ENCODE data around the gene HTR2C.

HTR2C gene

DNA sequence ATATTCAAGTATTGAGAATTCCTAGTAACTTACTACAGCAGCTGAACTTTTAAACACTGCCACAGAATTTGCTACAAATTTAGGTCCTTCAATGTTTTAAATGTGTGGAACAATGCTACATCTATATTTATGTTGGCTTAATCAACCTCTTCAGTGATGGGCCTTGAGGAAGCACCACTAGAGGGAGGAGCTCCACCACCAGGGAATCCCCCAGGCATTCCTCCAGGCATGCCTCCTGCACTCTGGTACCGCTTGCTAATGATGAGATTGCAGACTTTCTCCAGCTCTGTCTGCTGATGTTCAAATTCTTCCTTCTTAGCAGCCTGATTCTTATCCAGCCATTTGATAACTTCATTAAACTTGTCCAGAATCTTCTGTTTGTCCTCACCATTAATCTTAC is 190.8 kb downstream of the HTR2C start:
- TF ChIP-seq SIN3A (IDR thresholded peaks at IDR 0.05; ENCODE audit: borderline replicate concordance, insufficient read depth, low read length) (no peak), POLR2AphosphoS5 (IDR thresholded peaks at IDR 0.05; ENCODE audit: low read depth, low read length) (no peak), FOXP2 (optimal IDR thresholded peaks at IDR 0.05; ENCODE audit: borderline replicate concordance, extremely low read depth, extremely low read length, insufficient read depth) (no peak), TAF1 (IDR thresholded peaks at IDR 0.05; ENCODE audit: borderline replicate concordance, insufficient read depth, low read length) (no peak)

DNA sequence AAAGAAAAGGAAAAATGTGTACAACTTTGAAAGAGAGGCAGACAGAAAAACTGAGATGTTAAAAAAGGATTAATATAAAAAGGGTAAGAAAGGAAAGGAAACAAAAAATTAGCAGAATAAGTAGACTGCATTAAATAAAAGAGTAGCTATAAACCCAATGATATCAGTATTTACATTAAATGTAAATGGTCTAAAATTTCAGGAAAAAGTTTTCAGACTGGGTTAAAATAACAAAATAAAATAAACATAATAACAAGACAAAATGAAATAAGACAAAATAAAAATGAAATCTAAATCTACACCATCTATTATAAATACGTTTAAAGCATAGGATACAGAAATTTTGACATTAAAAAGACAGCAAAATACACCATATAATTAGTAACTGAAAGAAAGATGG is 199.0 kb downstream of the HTR2C start:
- TF ChIP-seq POLR2AphosphoS5 (IDR thresholded peaks at IDR 0.05; ENCODE audit: low read depth, low read length): no peak
- TF ChIP-seq FOXP2 (optimal IDR thresholded peaks at IDR 0.05; ENCODE audit: borderline replicate concordance, extremely low read depth, extremely low read length, insufficient read depth): no peak
- TF ChIP-seq SIN3A (IDR thresholded peaks at IDR 0.05; ENCODE audit: borderline replicate concordance, insufficient read depth, low read length): no peak
- no peak for TF ChIP-seq TAF1 (IDR thresholded peaks at IDR 0.05; ENCODE audit: borderline replicate concordance, insufficient read depth, low read length)
- TF ChIP-seq, protein P1, sequence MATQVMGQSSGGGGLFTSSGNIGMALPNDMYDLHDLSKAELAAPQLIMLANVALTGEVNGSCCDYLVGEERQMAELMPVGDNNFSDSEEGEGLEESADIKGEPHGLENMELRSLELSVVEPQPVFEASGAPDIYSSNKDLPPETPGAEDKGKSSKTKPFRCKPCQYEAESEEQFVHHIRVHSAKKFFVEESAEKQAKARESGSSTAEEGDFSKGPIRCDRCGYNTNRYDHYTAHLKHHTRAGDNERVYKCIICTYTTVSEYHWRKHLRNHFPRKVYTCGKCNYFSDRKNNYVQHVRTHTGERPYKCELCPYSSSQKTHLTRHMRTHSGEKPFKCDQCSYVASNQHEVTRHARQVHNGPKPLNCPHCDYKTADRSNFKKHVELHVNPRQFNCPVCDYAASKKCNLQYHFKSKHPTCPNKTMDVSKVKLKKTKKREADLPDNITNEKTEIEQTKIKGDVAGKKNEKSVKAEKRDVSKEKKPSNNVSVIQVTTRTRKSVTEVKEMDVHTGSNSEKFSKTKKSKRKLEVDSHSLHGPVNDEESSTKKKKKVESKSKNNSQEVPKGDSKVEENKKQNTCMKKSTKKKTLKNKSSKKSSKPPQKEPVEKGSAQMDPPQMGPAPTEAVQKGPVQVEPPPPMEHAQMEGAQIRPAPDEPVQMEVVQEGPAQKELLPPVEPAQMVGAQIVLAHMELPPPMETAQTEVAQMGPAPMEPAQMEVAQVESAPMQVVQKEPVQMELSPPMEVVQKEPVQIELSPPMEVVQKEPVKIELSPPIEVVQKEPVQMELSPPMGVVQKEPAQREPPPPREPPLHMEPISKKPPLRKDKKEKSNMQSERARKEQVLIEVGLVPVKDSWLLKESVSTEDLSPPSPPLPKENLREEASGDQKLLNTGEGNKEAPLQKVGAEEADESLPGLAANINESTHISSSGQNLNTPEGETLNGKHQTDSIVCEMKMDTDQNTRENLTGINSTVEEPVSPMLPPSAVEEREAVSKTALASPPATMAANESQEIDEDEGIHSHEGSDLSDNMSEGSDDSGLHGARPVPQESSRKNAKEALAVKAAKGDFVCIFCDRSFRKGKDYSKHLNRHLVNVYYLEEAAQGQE (IDR thresholded peaks at IDR 0.05; ENCODE audit: insufficient read depth in 1 of 2, low read depth in 2 of 2, low read length in 2 of 2): no peak

DNA sequence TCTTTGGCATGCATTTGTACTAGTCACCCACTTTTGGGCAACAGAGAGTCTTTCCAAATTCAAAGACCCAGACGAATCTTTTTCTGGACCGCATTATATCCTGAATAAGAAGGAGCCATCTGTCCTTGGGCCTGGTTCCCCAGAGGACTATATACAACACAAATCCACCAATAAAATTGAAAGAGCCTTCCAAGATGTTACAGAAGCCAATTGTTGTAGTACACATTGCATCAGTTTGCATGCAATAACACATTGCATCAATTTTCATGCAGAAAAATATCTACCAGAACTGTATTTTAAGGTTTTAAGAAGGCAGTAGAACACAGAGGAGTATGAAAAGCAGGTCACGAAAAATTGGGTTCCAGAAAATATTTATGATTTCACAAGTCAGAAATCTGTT is 203.2 kb downstream of the HTR2C start:
- TF ChIP-seq, protein P1 (IDR thresholded peaks at IDR 0.05; ENCODE audit: insufficient read depth in 1 of 2, low read depth in 2 of 2, low read length in 2 of 2): no peak
- TF ChIP-seq SIN3A (IDR thresholded peaks at IDR 0.05; ENCODE audit: borderline replicate concordance, insufficient read depth, low read length): no peak
- TF ChIP-seq TAF1 (IDR thresholded peaks at IDR 0.05; ENCODE audit: borderline replicate concordance, insufficient read depth, low read length): no peak
- no peak for TF ChIP-seq FOXP2 (optimal IDR thresholded peaks at IDR 0.05; ENCODE audit: borderline replicate concordance, extremely low read depth, extremely low read length, insufficient read depth)
- TF ChIP-seq POLR2AphosphoS5 (IDR thresholded peaks at IDR 0.05; ENCODE audit: low read depth, low read length): no peak

DNA sequence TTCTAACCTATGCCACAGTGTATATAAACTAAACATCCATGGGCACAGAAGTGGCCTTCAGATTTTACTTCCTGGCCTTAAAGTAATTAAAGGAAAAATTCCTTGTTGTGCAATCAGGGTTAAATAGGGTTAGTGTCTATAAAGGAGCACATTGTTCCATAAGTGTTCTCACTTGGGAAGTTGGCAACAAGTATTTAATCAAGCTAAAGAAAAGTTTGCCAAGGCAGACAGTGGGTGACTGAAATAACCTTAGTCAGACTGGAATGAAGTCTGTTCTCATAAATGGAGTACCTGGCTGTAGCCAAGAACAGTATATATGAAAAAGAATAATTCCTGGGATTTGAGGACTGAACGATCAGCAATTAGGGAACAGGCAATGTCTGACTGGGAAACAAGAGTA is 213.6 kb downstream of the HTR2C start:
- TF ChIP-seq SIN3A (IDR thresholded peaks at IDR 0.05; ENCODE audit: borderline replicate concordance, insufficient read depth, low read length) (no peak), TAF1 (IDR thresholded peaks at IDR 0.05; ENCODE audit: borderline replicate concordance, insufficient read depth, low read length) (no peak), POLR2AphosphoS5 (IDR thresholded peaks at IDR 0.05; ENCODE audit: low read depth, low read length) (no peak), FOXP2 (optimal IDR thresholded peaks at IDR 0.05; ENCODE audit: borderline replicate concordance, extremely low read depth, extremely low read length, insufficient read depth) (no peak)
- TF ChIP-seq, protein P1 (IDR thresholded peaks at IDR 0.05; ENCODE audit: insufficient read depth in 1 of 2, low read depth in 2 of 2, low read length in 2 of 2): no peak

DNA sequence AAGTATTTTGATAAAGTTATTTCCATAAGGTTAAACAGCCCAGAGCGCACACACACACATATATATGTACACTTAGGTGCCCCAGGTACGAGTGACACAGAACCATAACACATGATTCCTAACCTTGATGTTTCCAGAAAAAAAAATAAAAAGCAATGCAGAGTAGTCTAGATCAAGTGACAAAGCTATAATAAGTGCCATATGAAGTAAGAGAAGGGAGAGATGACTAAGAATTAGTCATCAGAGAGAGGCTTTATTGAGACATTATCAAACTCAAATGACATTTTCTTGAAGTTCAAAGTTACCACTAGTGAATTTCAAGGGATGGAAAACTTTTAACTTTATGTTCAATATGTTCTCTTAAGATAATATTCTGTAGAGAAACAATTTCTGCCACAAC is 215.0 kb downstream of the HTR2C start:
- TF ChIP-seq, protein P1 (IDR thresholded peaks at IDR 0.05; ENCODE audit: insufficient read depth in 1 of 2, low read depth in 2 of 2, low read length in 2 of 2): no peak
- no peak for TF ChIP-seq SIN3A (IDR thresholded peaks at IDR 0.05; ENCODE audit: borderline replicate concordance, insufficient read depth, low read length)
- TF ChIP-seq POLR2AphosphoS5 (IDR thresholded peaks at IDR 0.05; ENCODE audit: low read depth, low read length): no peak
- TF ChIP-seq TAF1 (IDR thresholded peaks at IDR 0.05; ENCODE audit: borderline replicate concordance, insufficient read depth, low read length): no peak
- no peak for TF ChIP-seq FOXP2 (optimal IDR thresholded peaks at IDR 0.05; ENCODE audit: borderline replicate concordance, extremely low read depth, extremely low read length, insufficient read depth)

All from PFSK-1 (cell line).